Nephron (organoid): ENCODE data around the gene FUZ.

Experiments
- H3K27ac Mint-ChIP-seq, 3 experiments: 2 replicates each; pipeline ENCODE4 v1.8.0; 2020; ENCODE audit warnings: mixed read lengths in 3 of 3, mild to moderate bottlenecking in 2 of 3, moderate library complexity in 1 of 3
- H3K27me3 Mint-ChIP-seq: 2 replicates; pipeline ENCODE4 v1.8.0; 2021; ENCODE audit warnings: low read depth, mild to moderate bottlenecking, moderate library complexity, mixed read lengths
- H3K36me3 Mint-ChIP-seq: 2 replicates; pipeline ENCODE4 v1.8.0; 2020; ENCODE audit warnings: low read depth, mixed read lengths
- H3K4me1 Mint-ChIP-seq: 2 replicates; pipeline ENCODE4 v1.8.0; 2020; ENCODE audit warnings: mixed read lengths
- H3K4me3 Mint-ChIP-seq, 3 experiments: 2 replicates each; pipeline ENCODE4 v1.8.0; 2020; ENCODE audit warnings: mild to moderate bottlenecking in 3 of 3, mixed read lengths in 3 of 3, moderate library complexity in 2 of 3
- H3K9me3 Mint-ChIP-seq: 2 replicates; pipeline ENCODE4 v1.8.0; 2020; ENCODE audit warnings: mixed read lengths
- CTCF ChIP-seq, 3 experiments: fragments of 200-600 bp; sonication (generic); IDR thresholded peaks; one replicate each; pipeline ENCODE4 v1.5.0; 2021; ENCODE audit warnings: antibody characterized with exemption in 3 of 3; ENCODE audit not compliant: unreplicated experiment in 3 of 3

Gene FUZ

GRCh38 chr19:49852631-49853126 is 39.6 kb upstream of the FUZ start:
- Mint-ChIP-seq H3K36me3 (peaks cover 39% of the 10 kb centered on the region), H3K4me1 (peaks cover 23% of the 10 kb centered on the region), H3K4me3 (peak overlapping the region; percentile 85 to 97 (median 94)), H3K9me3 (peaks cover 13% of the 10 kb centered on the region), H3K27ac (peak overlapping the region; percentile 83 to 93 (median 88)), H3K27me3 (no peaks in the 10 kb centered on the region)
- no peak for TF ChIP-seq CTCF (IDR thresholded peaks at IDR 0.05; ENCODE audit: unreplicated experiment in 3 of 3)

- no peaks in the 10 kb centered on the region for H3K27me3 Mint-ChIP-seq
- H3K27ac Mint-ChIP-seq, result peak overlapping the region; percentile 83 to 93 (median 88)
- no peak for TF ChIP-seq CTCF (IDR thresholded peaks at IDR 0.05; ENCODE audit: unreplicated experiment in 3 of 3)
- H3K9me3 Mint-ChIP-seq, result peaks cover 15% of the 10 kb centered on the region
- H3K4me1 Mint-ChIP-seq, result peaks cover 23% of the 10 kb centered on the region
- H3K4me3 Mint-ChIP-seq, result peak overlapping the region; percentile 85 to 97 (median 94)
- peaks cover 40% of the 10 kb centered on the region for H3K36me3 Mint-ChIP-seq
Measured at GRCh38 chr19:49851456-49852259, 38.6 kb upstream of the FUZ start.

- no peak for TF ChIP-seq CTCF (IDR thresholded peaks at IDR 0.05; ENCODE audit: unreplicated experiment in 3 of 3)
- H3K36me3 Mint-ChIP-seq, result peaks cover 40% of the 10 kb centered on the region
- peaks cover 23% of the 10 kb centered on the region for H3K4me1 Mint-ChIP-seq
- peak within 1 kb of the TSS; percentile 91 to 97 (median 94) for H3K4me3 Mint-ChIP-seq
- H3K27me3 Mint-ChIP-seq, result no peaks in the 10 kb centered on the region
- H3K27ac Mint-ChIP-seq, result peak within 1 kb of the TSS; percentile 96 to 99 (median 99)
- H3K9me3 Mint-ChIP-seq, result peaks cover 15% of the 10 kb centered on the region
Measured at GRCh38 chr19:49850487-49851342, 37.6 kb upstream of the FUZ start, which contains the start of gene PTOV1. PTOV1 (plus strand) TSS chr19:49851159.

- Mint-ChIP-seq H3K9me3 (peaks cover 15% of the 10 kb centered on the region), H3K27me3 (no peaks in the 10 kb centered on the region), H3K36me3 (peaks cover 35% of the 10 kb centered on the region), H3K27ac (peak overlapping the region; percentile 96 to 99 (median 99)), H3K4me3 (peak overlapping the region; percentile 89 to 94 (median 91)), H3K4me1 (peaks cover 23% of the 10 kb centered on the region)
- TF ChIP-seq CTCF (IDR thresholded peaks at IDR 0.05; ENCODE audit: unreplicated experiment in 3 of 3), result no peak
Measured at GRCh38 chr19:49850221-49850486, 37.1 kb upstream of the FUZ start.

- Mint-ChIP-seq H3K27me3 (no peaks in the 10 kb centered on the region), H3K9me3 (peaks cover 15% of the 10 kb centered on the region), H3K4me3 (peak overlapping the region; percentile 89 to 94 (median 91)), H3K27ac (peak overlapping the region; percentile 96 to 99 (median 99)), H3K4me1 (peaks cover 23% of the 10 kb centered on the region), H3K36me3 (peaks cover 35% of the 10 kb centered on the region)
- no peak for TF ChIP-seq CTCF (IDR thresholded peaks at IDR 0.05; ENCODE audit: unreplicated experiment in 3 of 3)
Measured at GRCh38 chr19:49849433-49850220, 36.5 kb upstream of the FUZ start.
